ENCODE measurements around the gene HSF5.

DNA sequence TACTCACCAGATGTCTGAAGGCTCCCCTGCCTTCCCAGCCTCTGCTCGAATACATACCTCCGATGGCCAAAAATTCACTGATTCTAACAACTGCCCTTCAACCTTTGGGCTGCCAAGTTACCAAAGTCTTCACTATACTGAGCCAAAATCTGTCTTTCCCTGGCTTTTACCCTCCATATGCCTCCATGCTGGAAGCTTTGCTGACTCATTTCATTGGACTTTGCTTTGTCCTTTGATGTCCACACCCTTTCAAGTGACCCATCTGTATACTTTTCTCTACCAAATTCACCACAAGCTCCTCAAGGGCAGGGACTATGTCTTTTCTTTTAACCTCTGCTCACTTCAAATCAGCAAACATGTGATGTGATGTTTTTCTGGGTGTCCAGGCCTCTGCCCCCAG lies 47.2 kb upstream of the HSF5 start:
- TF ChIP-seq POLR2A (IDR thresholded peaks at IDR 0.05), result no peak
- TF ChIP-seq, protein P1, sequence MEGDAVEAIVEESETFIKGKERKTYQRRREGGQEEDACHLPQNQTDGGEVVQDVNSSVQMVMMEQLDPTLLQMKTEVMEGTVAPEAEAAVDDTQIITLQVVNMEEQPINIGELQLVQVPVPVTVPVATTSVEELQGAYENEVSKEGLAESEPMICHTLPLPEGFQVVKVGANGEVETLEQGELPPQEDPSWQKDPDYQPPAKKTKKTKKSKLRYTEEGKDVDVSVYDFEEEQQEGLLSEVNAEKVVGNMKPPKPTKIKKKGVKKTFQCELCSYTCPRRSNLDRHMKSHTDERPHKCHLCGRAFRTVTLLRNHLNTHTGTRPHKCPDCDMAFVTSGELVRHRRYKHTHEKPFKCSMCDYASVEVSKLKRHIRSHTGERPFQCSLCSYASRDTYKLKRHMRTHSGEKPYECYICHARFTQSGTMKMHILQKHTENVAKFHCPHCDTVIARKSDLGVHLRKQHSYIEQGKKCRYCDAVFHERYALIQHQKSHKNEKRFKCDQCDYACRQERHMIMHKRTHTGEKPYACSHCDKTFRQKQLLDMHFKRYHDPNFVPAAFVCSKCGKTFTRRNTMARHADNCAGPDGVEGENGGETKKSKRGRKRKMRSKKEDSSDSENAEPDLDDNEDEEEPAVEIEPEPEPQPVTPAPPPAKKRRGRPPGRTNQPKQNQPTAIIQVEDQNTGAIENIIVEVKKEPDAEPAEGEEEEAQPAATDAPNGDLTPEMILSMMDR (IDR thresholded peaks at IDR 0.05), result no peak
